ENCODE measurements around the gene ZNF841.

DNA sequence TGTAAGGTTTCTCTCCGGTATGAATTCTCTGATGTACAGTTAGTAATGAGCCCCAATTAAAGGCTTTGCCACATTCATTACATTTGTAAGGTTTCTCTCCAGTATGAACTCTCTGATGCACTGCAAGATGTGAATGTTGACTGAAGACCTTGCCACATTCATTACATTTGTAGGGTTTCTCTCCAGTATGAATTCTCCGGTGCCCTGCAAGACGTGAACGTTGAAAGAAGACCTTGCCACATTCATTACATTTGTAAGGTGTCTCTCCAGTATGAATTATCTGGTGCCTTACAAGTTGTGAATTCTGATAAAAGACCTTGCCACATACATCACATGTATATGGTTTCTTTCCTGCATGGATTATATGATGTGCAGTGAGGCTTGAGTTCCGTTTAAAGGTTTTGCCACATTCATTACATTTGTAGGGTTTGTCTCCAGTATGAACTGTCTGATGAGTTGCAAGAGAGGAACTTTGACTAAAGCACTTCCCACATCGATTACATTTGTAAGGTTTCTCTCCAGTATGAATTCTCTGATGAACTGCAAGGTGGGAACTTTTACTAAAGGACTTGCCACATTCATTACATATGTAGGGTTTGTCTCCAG, 29.2 kb downstream of the ZNF841 start:
- TF ChIP-seq, protein P1, sequence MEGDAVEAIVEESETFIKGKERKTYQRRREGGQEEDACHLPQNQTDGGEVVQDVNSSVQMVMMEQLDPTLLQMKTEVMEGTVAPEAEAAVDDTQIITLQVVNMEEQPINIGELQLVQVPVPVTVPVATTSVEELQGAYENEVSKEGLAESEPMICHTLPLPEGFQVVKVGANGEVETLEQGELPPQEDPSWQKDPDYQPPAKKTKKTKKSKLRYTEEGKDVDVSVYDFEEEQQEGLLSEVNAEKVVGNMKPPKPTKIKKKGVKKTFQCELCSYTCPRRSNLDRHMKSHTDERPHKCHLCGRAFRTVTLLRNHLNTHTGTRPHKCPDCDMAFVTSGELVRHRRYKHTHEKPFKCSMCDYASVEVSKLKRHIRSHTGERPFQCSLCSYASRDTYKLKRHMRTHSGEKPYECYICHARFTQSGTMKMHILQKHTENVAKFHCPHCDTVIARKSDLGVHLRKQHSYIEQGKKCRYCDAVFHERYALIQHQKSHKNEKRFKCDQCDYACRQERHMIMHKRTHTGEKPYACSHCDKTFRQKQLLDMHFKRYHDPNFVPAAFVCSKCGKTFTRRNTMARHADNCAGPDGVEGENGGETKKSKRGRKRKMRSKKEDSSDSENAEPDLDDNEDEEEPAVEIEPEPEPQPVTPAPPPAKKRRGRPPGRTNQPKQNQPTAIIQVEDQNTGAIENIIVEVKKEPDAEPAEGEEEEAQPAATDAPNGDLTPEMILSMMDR (IDR thresholded peaks at IDR 0.05) = no peak
- TF ChIP-seq POLR2A (IDR thresholded peaks at IDR 0.05) = no peak

Measured in body of pancreas (tissue), 4 donors.